Activated CD4-positive, CD25-positive, alpha-beta regulatory T cell (primary cell): Measurements from ENCODE around the gene WIPF2.
"Not testable (repeated sequence)": the region's sequence is repeated elsewhere in the genome, so short reads cannot be mapped to it uniquely, and the experiment has no call there.

Experiments
- DNase-seq, 4 experiments: peaks; one replicate each; lab custom pipeline; 2025; lab: John Stamatoyannopoulos, UW

Gene WIPF2

DNA sequence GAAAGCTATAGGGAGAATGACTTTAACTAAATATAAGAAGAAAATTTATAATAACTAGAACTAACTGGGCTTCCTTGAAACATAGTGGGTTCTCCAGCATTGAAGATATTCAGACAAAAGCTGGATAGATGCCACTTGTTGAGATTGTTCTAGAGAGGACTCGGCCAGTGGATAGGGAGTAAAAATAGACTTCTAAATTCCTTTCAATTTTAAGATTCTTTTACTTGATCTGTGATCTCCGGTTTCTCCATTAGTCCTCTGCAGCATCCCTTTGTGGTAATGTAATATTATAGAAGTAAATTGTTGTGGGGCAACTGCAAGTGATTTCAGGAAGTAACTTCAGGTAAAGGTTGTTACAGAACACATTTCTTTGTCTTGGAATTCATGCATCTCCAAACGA is 79.6 kb downstream of the WIPF2 start:
- no peak for DNase-seq

DNA sequence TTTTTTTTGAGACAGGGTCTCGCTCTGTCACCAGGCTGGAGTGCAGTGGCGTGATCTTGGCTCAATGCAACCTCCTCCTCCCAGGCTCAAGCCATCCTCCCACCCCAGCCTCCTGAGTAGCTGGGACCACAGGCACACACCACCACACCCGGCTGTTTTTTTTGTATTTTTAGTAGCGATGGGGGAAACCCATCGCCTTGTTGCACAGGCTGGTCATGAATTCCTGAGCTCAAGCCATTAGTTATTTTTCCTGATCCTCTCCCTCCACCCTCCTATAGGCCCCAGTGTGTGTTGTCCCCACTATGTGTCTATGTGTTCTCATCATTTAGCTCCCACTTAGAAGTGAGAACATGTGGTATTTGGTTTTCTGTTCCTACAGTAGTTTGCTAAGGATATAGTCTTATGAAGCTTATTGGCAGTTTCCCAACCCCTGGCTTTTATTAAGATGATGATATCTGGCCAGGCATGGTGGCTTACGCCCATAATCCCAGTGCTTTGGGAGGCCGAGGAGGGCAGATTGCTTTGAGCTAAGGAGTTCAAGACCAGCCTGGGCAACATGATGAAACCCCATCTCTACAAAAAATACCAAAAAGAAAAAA is 80.2 kb downstream of the WIPF2 start:
- DNase-seq: not testable (repeated sequence)

- no peak for DNase-seq
Measured at GRCh38 chr17:40301315-40301714, 82.2 kb downstream of the WIPF2 start.

DNA sequence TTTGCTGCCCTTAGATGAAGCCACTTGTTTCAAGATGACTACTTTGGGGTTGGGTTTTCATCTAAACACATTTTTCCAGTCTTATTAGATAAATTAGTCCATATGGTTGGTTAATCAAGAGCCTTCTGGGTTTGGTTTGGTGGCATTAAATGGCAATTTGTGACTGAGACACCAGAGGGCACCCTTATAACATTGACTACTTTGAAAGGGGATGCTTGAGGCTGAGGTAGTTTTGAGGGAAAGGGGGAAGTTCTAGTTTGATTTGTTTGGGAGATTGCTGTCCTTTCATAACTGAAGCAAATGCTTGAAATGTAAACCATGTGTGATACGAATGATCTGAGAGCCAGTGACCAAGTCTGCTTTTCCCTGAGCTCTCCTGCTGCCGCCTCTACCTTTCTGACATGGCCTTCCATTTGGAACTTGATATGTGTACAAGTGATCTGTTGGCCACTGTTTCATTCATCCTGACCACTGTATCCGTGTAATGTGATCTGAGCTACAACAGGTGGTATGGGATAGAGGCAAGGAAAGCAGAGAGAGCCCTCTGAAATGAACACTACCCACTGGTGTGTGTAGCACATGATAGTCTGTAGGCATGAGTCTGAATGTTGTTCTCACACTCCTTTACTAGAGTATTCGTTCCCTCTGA is 84.0 kb downstream of the WIPF2 start:
- peak in 2 of 4 experiments; percentile 25 to 28 for DNase-seq

DNA sequence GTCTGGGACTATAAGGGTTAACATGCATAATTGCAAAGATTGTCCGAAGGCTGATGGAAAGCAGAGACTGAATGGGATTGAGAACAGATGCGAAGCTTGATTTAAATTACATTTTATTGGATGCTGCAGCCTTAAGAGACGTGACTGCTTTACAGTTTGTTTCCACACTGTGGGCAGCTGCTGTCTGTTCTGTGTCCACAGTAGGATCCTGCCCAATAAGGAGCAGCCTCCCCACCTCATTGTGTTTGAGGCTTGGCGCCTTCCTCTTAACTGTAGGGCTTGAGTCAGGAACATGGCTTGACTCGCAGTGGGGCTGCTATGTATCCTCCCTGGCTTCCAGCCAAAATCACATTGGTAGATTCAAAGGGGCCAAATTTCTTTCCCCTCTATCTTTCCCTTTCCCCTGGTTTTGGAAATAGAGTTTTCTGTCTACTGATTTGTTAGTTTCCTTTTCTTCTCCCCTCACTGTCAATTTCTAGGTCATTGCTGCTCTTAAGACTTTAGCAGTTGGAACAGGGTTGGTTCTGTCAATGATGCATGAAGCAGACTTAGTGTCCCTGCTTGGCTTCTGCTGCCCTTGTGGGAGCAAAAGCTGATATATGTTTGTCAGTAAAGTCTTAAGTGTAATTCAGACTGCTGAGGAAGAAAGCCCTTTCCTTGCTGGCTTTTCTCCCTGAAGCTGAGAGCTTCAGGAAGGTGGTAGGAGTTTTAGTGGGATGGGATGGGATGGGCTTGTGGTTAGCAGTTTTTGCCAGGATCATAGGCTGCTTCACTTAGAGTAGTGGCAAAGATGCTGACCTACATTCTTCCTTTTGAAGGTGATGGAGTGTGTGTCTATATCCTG is 84.8 kb downstream of the WIPF2 start:
- DNase-seq: no peak

DNA sequence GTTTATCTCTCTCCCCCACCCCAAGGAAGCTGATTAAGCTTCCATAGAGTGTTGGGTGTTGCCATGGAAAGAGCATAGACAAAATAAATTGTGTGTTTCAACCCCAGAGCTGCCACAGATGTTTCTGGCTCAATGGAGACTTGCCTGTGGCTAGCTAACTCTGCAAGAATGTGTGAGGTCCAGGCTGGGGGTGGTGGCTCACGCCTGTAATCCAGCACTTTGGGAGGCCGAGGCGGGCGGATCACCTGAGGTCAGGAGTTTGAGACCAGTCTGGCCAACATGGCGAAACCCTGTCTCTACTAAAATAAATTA is 85.4 kb downstream of the WIPF2 start:
- not testable (repeated sequence) for DNase-seq

DNA sequence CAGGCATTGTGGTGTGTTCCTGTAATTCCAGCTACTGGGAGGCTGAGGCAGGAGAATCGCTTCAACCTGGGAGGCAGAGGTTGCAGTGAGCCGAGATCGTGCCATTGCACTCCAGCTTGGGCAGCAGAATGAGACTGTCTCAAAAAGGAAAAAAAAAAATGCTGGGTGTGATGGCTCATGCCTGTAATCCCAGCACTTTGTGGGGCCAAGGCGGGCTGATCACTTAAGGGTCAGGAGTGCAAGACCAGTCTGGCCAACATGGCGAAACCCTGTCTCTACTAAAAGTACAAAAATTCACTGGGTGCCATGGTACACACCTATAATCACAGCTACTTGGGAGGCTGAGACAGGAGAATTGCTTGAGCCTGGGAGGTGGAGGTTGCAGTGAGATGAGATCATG is 85.8 kb downstream of the WIPF2 start:
- DNase-seq: not testable (repeated sequence)

DNA sequence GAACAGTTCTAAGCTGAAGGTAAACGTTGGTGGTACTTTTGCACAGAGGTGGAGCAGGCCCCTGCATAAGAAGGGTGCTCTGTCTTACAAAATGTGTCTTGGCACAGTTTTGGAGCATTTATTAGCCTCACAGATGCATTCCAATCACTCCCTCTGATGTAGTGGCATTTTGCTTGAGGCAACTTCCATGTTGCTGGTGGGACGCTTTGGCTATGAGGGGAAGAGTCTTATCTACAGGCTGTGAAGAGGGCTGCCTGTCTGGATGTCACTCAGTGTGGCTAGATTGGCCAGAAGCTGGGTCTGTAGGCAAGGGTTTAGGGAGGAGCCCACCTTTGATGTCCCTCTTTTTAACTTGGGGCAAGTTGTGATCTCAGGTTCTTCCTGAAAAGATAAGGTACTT is 87.3 kb downstream of the WIPF2 start:
- DNase-seq: no peak

GRCh38 chr17:40307001-40307730 is 88.1 kb downstream of the WIPF2 start:
- no peak for DNase-seq

DNA sequence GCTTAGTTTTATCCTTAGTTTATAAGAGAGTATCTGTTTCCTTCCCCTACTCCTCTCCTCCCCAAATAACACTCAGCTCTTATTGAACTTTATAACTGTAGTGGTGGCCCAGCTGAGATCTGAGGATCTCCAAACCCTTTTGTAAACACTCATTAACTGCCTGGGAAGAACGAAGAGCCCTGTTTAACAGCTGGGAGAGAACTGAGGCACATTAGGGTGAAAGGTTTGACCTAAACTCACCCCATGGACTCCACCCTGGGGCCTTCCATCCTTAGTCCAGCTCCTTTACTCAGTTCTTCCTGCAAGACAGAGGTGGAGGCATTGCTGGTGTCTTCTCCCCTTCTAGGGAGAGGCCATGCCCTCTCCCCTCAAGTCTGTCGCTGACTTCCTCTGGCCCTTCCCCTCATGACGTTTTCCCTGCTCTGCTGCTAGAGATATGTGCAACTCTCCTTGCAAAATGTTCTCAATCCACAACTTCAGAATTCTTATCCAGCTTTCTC is 88.7 kb downstream of the WIPF2 start:
- no peak for DNase-seq

DNA sequence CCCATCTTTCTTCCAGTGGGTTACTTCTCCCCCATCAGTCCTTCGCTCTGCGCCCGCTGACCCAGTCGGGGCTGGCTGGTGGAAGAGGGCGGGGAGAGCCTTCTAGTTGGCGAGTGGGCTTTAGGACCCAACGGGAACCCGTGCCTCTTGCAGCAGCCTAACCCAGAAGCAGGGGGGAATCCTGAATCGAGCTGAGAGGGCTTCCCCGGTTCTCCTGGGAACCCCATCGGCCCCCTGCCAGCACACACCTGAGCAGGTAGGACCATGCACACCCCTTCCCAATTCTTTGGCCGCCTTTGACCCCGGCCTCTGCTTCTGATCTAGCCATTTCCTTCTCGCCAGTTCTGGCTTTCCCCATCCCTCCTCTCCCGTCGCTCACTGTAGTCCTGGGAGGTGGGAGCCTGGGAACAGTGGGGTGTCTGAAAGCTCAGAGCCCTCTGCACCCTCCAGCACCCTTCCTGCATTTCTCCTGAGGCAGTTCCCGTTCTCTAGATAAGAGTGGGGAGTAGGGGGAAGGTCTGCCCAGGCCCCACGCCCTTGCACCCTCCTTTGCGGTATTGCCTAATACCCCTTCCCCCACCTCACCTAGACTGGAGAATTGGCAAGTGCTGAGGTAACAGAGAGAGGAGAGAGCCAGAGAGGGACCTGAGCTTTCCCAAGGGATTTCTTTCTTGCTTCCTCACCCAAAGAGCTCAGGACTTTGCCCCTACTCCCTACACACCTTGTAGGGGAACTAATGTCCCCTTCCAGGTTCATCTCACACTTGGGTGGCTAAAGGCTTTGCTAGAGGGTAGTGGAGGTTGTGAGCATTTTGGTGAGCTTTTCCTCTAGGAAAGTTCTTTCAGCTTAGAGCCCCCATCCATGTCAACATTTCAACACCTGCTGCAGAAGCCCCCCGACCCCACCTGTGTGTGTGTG is 90.2 kb downstream of the WIPF2 start, which contains the start of gene RARA:
Gene RARA (plus strand): TSS at position 150 of the 918 bp plus-strand sequence. CDS start 22,039 bp downstream, outside the sequence.
- DNase-seq: no peak

GRCh38 chr17:40309949-40310510 is 90.9 kb downstream of the WIPF2 start:
- DNase-seq: no peak

- DNase-seq: no peak
Measured at GRCh38 chr17:40310882-40311391, 91.8 kb downstream of the WIPF2 start.

GRCh38 chr17:40311575-40311974 is 92.5 kb downstream of the WIPF2 start:
- no peak for DNase-seq

- DNase-seq: no peak
Measured at GRCh38 chr17:40312131-40312731, 93.1 kb downstream of the WIPF2 start.

DNA sequence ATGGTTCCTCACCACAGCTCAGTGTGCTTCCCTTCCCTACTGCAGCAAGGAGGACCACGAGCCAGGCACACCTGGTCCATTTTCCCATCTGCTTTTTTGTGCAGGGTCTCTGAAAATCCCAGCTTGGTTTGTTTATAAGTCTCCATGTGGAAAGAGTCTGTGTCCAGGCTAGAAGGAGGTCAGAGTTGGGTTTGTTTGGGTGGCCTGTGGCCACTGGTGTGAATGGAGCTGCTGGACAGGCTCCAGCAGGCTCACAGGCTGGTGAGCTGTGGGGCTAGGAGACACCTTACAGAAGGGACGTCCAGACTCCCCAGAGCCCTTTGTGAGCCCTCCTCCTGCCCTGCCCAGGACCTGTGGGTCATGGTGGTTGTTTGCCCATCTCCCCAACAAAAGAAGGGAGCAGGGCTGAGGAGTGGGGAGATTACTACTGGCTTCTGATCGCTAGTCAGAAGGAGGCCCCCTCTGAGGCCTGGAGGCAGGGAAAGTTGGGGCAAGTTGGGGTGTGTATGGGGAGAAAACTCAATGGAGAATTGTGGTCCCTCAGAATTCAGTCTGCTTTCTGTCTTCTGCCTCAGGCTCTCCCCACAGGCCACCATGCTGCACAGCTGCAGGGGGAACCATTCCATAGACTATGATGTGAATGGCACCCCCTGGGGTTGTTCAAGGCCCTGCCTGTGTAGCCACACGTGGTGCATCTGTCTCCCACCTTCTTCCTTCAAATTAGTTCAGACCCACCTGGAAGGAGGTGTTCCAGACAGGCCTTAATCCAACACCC is 94.0 kb downstream of the WIPF2 start:
- DNase-seq: no peak

GRCh38 chr17:40313668-40314583 is 94.8 kb downstream of the WIPF2 start:
- no peak for DNase-seq

GRCh38 chr17:40314584-40314956 is 95.5 kb downstream of the WIPF2 start:
- DNase-seq: peak; percentile 64 to 88 (median 76)
